ENCODE results near the gene DDIT4. TPM values are rescaled to one million over a fixed set of nuclear protein-coding genes. Genes with fewer than 3 reads are reported as not detected.
"Not testable (repeated sequence)": the region's sequence is repeated elsewhere in the genome, so short reads cannot be mapped to it uniquely, and the experiment has no call there.

Gene DDIT4
- total RNA-seq, 1 donor from 2014 or later, result 26.5 TPM

DNA sequence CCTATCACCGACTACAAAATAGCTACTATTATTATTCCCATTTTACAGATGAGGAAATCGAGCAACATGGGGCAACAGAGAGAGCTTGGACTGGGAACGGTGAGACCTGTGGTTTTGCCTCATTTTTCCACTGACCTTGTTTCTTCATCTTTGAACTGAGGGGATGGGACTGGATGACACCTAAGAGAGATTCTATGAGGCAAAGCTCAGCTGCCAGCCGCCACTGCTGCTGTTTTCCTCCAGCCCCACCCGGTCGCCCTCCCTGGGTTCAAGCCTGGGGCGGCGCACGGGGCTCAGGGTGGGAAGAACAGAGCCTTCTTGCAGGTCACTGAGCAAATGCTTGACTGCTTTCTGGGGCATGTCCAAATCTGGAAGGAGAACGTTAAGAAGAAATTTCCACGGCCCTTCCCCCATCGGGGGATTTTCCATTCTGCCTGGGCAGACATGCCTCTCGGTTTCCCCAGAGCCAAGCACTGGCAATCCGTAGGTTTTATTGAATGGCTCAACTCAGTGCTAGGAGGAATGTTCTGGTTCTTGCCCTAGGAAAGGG is 12.3 kb downstream of the DDIT4 start:
- FAIRE-seq (no peak), DNase-seq (ENCODE audit: low spot score in 2 of 2) (no peak)

DNA sequence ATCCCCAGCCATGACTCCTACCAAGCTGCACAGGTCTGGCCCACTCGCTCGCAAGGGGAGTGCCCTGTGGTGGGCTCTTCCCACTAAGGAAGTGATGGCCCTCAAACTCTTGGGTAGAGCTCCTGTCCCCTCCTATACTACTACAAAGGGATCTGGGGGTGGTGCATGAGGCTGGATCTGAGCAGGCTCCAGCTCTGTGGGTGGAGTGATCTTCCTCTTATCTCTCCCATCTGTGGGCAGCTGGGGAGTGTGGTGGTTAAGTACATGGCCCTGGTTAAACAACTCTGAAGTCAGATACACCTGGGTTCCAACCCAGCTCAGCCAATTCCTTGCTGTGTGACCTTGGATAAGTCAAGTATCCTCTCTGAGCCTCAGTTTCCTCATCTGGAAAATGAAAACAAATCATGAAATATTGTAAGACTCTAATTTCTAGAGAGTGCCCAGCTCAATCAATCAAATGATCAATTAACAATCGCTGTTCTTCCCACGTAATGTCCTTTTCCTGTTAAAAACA is 17.4 kb downstream of the DDIT4 start:
- FAIRE-seq (no peak), DNase-seq (ENCODE audit: low spot score in 2 of 2) (no peak)

DNA sequence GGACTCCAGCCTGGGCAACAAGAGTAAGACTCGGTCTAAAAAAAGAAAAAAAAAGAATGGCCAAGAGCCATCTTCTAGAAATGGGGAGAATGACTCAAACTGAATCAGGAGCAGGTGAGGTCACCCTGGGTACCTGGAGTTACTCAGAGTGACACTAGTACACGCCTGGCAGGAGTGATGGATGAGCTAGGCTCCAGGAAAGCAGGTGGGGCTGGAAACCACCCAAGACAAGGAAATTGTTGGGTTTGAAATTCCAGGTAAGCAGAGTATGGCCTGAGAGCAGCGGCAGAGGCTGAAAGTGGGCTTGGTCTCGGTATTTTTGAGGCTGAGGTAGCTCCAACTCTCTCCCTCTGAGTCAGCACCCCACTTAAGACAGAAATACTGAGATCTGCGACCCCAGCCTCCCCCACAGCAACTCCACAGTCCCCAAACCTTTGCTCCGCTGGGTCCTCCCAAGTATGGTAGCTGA is 18.5 kb downstream of the DDIT4 start:
- FAIRE-seq (no peak), DNase-seq (ENCODE audit: low spot score in 2 of 2) (no peak)

DNA sequence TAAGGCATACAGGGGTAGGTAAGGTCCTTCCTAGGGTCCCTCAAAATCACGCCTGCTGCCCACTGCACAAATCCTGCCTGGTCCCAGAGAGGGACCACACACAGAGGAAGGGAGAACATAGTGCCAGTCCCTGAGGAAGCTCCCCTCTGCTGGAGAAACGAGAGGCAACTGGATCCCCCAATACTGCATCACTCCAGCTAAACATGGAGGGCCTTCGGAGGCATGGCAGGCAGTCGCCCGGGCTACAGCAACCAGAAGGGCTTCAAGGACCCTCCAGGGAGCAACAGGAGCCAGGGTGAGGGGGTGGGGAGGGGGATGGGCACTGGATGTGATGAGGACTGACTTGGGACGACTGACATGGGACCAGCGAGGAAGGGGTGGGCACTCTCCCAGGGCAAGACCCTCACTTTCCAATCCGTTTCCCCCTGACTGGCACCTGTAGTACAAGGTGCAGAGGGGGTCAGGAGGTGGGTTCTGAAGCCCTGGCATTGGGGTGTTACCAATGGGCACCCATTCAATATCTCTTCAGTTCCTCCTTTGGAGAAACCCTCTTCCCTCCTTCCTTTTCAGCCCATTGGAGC is 21.7 kb downstream of the DDIT4 start:
- no peak for FAIRE-seq

DNA sequence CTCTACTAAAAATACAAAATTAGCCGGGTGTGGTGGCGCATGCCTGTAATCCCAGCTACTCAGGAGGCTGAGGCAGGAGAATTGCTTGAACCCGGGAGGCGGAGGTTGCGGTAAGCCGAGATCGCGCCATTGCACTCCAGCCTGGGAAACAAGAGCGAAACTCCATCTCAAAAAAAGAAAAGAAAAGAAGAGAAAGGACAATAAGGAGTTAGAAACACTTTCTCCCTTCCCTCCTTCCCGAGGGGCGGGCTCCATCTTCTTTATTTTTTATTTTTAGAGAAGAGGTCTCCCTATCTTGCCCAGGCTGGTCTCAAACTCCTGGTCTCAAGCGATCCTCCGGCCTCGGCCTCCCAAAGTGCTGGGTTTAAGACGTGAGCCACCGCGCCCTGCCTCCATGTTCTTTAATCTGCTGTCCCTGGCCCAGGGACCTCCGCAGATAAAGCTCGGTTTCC is 23.1 kb downstream of the DDIT4 start:
- not testable (repeated sequence) for FAIRE-seq; DNase-seq (ENCODE audit: low spot score in 2 of 2)

More for the DNA sequence above, 21.7 kb downstream of the DDIT4 start:
- no peak for DNase-seq (ENCODE audit: low spot score in 2 of 2)

DNA sequence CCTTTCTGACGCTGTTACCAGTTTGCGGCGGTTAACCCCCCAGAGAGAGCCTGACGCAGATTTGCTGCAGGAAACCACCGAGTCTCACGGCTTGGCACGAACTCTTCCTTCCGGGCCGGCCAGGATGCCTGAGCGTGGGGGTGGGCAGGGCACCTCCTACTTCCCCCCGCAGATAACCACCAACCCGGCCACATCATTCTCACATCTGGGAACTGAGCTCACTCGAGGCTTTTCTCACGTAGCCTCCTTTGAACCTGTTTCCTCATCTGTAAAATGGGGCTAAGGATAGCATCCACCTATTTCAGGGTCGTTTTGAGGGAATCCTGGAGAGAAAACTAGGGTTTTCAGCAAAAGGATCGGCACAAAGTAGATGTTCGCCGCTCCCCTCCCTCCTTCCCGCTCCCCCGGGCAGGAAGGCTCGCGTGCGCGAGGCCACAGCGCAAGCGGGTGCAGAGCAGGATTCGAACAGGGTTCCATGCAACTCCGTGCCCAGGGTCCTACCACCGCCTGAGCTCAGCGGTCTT is 23.6 kb downstream of the DDIT4 start:
- no peak for FAIRE-seq
- no peak for DNase-seq (ENCODE audit: low spot score in 2 of 2)

DNA sequence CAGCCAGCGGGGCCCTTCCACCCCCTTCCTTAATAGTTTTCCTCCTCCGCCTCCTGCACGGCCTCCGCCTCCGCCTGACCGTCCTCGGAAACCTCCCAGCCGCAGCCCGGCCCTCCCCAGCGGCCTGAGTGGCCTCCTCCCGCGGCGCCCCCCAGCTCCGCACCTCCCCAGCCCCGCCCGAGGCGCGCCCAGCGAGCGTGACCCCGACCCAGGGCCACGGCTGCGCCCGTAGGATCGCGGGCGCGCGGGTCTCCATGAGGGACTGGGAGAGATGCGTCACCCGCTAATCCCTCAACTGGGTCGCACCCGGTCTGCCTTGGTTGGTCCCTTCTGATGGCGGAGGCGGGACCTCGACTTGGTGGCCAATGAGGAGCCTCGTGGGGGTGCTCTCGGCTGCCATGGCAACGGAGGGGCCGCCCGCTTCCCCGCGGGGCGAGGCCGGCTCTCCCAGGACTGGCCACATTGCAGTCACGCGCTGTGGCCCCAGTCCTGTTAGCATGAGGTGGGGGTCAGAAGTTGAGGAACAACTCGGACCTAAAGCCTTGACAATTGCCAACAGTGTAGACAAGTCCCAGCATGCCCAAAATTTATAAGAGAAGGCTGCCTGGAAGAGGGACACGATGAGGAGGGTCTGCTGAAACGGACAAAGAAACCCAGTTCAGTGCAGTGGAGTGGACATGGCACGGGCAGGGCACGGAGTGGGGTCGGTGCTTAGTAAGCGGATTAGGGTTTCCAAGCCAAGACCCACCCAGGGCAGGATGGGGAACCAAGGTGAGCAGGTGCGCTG is 24.3 kb downstream of the DDIT4 start:
- peak; percentile 17 for FAIRE-seq
- DNase-seq (ENCODE audit: low spot score in 2 of 2), result peak; percentile 94 to 96

DNA sequence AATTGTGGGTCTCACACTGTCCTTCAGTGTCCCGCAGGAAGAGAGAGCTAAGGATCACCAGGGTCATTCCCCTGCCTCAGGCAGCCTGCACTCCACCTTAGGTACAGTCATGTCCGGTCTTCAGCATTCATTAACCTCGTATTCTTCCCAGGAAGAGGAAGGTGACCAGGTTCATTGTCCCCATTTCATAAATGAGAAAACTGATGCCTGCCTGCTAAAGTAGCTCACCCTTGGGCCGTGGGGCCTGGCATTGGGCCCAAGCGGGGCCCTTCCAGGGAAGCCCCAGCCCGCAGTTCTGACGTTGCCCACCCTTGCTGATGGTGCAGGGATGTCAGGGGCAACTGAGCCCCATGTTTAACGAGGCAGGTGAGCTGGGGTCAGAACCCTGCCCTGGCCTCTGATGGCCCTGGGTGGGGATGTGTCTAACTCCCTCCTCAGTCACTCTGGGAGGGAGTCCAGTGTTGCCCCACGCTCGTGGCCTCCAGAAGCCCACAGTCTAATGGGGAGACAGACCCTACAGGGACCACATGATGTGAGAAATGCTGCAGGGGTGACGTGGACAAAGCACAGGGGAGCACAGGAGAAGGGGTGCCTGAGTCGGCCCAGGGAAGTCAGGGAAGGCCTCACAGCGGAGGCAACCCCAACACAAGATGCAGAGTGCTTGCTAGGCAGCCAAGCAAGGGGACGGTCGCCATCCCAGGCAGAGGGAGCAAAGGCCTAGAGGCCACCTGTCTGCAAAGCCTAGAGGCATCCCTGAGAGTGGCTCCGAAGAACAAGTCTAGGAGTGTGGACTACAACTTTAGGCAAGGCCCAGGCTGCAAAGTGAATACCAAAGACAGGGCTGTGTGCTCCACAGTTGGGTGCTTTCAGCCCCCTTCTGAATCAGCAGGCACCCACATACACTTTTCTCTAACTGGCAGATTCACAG is 25.1 kb downstream of the DDIT4 start:
- no peak for FAIRE-seq

DNA sequence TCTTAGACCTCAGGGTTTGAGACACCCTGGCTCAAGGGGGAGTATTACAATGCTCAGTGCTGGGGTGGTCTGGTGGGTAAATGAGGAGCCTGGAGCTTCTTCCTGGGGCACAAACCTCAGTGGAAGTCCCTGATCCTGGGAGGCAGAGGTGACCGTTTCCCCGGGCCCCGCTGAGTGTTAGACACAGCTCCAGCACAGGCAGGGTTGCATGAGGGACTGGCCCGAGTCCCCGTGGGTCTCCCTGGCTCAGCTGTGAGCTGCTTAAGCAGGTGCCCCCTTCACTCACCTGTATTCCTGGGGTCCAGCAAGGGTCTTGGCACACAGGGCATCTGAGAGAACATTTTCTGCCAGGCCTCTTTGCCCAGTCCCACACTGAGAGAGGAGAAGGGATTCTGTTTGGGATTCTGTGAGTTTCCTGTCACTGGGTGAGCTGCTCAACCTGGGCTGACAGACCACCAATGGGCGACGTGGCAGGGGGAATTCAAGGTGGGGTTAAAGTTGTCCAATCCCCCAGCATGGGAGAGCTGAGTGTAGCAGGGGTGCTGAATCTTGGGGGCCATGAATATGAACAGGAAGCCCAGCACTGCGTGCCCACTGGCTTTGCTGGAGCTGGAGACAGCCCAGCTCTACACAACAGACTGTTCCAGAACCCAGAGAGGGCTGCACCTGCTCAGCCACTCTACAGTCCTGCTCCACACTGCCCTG is 29.9 kb downstream of the DDIT4 start:
- no peak for DNase-seq (ENCODE audit: low spot score in 2 of 2)
- no peak for FAIRE-seq

More for the DNA sequence above, 25.1 kb downstream of the DDIT4 start:
- no peak for DNase-seq (ENCODE audit: low spot score in 2 of 2)

DNA sequence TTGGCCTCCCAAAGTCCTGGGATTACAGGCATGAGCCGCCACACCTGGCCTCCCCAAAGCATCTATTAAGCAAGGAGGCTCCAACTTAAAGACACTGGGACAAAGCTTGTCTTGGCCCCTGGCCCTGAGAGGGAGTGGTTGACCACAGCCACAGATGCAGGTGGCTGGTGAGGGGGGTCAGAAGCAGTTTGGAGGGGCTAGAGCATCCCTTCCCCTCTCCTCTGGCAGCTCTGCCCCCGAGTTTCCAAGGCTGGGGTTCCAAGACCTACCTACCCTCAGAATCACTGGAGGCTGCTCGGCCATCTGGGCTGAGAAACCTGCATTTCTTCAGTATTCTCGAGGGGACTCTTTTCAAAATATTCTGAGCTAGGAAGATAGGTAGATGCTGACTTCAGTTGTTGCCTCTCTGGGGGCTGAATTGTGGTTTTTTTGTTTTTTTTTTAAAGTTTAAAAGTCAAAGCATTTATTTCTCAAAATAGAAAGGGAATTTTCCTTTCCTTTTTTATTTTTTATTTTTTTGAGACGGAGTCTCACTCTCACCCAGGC is 32.6 kb downstream of the DDIT4 start:
- DNase-seq (ENCODE audit: low spot score in 2 of 2) (no peak), FAIRE-seq (no peak)

DNA sequence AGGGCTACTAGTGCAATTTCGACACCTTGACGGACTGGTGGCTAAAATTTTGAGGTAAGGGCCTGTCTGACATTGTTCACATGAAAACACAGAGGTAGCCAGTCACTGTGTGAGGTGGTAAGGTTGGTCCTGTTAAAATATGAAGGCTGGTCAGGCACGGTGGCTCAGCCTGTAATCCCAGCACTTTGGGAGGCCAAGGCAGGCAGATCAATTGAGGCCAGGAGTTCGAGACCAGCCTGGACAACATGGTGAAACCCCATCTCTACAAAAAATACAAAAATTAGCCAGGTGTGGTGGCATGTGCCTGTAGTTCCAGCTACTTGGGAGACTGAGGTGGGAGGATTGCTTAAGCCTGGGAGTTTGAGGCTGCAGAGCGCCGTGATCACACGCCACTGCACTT is 34.0 kb downstream of the DDIT4 start:
- FAIRE-seq, result not testable (repeated sequence)

DNA sequence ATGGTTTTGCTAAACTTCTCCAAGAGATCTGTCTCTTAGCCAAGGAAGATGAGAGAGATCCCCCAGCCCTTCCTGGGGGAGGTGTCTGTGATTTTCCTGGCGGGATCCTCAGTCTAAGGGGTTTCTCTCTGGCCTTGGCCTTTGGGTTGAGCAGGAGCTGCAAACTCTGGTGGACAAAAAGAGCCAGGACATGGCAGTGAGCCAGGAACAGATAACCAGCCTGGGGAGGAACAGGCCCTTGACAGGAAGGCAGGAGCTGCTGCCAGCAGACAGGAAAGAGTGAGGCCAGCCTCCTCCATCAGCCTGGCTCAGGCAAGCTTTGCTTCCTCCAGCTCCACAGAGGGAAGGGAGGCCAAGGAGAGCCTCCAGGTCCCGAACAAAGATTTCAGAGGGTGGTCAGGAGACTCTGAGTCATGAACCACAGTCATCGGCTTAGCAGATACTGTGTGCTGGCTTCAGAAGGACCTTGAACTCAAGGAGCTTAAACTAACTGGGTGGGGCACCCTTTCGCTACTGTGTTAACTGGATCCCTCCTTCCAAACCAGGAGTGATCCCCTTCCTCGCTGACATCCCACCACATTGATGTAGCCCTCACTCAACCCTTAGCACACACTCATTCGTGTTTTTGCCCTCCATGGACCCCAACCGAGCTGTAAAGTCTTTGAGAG is 34.7 kb downstream of the DDIT4 start:
- DNase-seq (ENCODE audit: low spot score in 2 of 2) (no peak), FAIRE-seq (no peak)

More for the DNA sequence above, 34.0 kb downstream of the DDIT4 start:
- not testable (repeated sequence) for DNase-seq (ENCODE audit: low spot score in 2 of 2)

DNA sequence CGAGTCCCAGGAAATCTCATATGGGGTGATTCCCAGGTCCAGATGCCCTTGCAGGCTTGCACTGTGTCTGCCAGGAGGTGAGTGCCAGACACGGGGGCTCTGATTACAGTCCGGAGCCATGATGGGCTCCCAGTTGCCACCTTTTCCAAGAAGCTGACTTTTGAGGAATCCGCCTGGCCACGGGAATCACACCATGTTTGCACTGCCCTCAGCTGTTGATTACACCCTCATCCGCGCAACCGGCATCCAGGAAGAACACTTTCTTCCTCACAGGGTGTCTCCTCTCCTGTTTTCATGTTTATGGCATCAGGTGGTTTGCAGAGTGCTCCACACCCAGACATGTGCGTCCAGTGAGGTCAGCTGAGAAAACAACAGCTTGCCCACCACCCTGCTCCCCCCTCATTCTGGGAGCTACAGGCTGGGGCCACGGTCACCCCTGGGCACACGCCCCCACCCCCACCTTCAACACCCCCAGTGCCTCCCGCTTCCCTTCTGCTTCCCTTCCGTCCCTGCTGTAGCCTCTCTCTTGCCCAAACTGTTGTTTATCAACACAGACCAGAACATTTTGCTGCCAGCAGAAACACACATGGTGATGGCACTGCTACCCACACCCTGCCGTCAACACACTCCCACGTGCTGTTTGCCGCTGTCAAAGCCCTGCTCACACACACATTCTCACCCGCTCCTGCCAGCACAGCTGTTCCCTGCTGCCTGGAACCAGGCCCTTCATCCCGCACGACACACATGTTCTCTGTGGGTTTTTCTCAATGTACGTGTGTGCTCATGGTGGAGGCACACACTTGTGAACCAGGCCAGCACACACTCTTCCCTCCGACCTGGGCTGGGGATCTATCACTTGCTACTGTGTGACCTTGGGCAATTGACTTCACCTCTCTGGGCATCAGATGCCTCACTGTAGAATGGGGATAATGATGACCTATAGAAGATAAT is 35.8 kb downstream of the DDIT4 start:
- no peak for FAIRE-seq

DNA sequence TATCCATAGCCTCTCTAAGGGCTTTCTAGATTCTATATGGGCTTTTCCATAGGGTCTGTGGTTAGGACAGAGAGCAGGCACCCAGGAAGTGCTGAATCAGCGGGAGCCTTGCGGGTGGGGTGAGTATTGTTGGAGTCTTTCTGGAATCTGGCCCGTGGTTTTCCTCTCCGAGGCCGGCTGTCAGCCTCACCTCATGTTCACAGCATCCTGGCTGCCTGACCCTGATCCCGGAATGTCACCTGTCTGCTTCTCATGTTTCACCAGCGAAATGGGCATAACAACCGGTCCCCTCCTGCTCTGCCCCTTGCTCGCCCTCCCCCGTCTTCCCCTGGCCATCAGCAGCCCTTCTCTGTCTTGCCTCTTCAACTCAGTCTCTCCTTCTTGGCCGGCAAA is 36.5 kb downstream of the DDIT4 start:
- no peak for DNase-seq (ENCODE audit: low spot score in 2 of 2)
- no peak for FAIRE-seq

More for the DNA sequence above, 35.8 kb downstream of the DDIT4 start:
- DNase-seq (ENCODE audit: low spot score in 2 of 2), result peak; percentile 59 to 67

DNA sequence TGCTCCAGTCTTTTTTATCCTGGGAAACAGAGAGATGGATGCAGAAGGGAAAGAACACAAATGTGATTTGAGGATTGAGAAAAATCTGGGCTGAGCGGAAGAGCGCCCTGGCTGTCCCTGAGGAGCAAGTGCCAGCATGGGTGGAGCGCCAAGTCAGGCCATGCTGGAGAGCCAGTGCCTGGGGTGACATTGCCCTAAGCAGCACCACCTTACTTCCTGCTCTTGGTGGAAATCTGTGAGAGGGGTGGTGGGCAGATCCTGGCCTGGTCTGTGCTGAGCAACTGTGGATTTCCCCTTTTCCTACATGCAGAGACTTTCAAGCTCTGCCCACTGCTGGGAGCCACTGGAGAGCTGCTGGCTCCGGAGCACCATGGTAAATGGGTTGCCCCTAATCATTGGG is 36.9 kb downstream of the DDIT4 start:
- FAIRE-seq (no peak), DNase-seq (ENCODE audit: low spot score in 2 of 2) (no peak)

DNA sequence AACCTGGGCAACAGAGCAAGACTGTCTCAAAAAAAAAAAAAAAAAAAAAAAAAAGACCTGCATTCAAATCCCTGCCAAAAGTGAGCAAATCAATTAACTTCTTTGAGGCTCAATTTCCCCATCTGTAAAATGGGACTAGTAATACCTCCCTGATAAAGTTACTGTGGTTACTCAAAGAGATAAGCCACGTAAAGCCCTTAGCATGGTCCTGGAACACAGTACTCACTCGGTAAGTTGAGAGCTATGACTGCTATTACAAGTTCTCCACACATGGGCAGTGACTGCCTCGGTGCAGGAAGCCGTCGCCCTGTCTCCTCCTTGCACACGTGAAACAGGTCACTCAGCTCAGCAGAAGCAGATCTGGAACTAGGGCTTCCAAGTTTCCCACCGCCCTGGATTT is 37.9 kb downstream of the DDIT4 start:
- FAIRE-seq, result no peak

DNA sequence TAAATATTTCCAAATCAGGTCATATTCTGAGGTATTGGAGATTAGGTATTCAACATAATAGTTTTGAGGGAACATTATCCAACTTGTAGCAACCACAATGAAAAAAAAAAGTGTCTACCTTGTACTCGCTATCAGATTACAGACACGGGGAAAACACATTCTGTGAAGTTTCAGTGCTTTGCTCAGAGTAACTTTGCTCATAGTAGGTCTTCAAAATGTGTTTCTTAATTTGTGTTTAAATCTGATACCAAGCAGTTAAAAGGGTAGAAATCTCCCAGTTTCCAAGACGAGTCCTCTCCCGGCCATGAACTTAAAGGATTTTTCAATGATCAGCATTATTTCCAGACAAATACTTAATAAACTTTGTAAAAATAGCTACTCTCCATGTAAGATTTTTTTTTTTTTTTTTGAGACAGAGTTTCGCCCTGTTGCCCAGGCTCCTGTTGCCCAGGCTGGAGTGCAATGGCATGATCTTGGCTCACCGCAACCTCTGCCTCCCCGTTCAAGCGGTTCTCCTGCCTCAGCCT is 39.2 kb downstream of the DDIT4 start:
- no peak for DNase-seq (ENCODE audit: low spot score in 2 of 2)
- no peak for FAIRE-seq

More for the DNA sequence above, 37.9 kb downstream of the DDIT4 start:
- DNase-seq (ENCODE audit: low spot score in 2 of 2), result no peak
